Duodenal mucosa (tissue), 2 donors: ENCODE data around the gene UGT1A5.

Source experiments
- H3K27ac ChIP-seq: one replicate; pipeline ENCODE4 v1.7.0; 2013; ENCODE audit warnings: low read depth, low read length
- H3K27me3 ChIP-seq, 2 donors: one replicate each; pipeline ENCODE4 v1.7.0; 2013; ENCODE audit warnings: low read length in 2 of 2, control low read depth in 1 of 2; ENCODE audit not compliant: insufficient read depth in 2 of 2, control insufficient read depth in 1 of 2
- H3K36me3 ChIP-seq, 2 donors: one replicate each; pipeline ENCODE4 v1.7.0; 2013; ENCODE audit warnings: low read length in 2 of 2, control low read depth in 1 of 2; ENCODE audit not compliant: insufficient read depth in 2 of 2, control insufficient read depth in 1 of 2
- H3K4me1 ChIP-seq, 2 donors: one replicate each; pipeline ENCODE4 v1.7.0; 2013; ENCODE audit warnings: low read length in 2 of 2, control low read depth in 1 of 2; ENCODE audit not compliant: insufficient read depth in 2 of 2, control insufficient read depth in 1 of 2
- H3K4me3 ChIP-seq, 2 donors: one replicate each; pipeline ENCODE4 v1.7.0; 2013; ENCODE audit warnings: low read length in 2 of 2, low read depth in 1 of 2
- H3K9ac ChIP-seq, 2 donors: one replicate each; pipeline ENCODE4 v1.7.0; 2013; ENCODE audit warnings: low read length in 2 of 2, low read depth in 1 of 2
- H3K9me3 ChIP-seq, 2 donors: one replicate each; pipeline ENCODE4 v1.7.0; 2013; ENCODE audit warnings: low read length in 2 of 2, control low read depth in 1 of 2; ENCODE audit not compliant: control insufficient read depth in 1 of 2

The UGT1A5 gene

GRCh38 chr2:233795735-233796171 lies 83.0 kb downstream of the UGT1A5 start:
- H3K4me1 ChIP-seq = peaks cover 0 to 7% of the 10 kb centered on the region in 2 donors
- no peak overlapping the region for H3K27ac ChIP-seq
- H3K9ac ChIP-seq = no peak overlapping the region
- no peaks in the 10 kb centered on the region for H3K36me3 ChIP-seq
- H3K27me3 ChIP-seq = no peaks in the 10 kb centered on the region
- H3K9me3 ChIP-seq = no peaks in the 10 kb centered on the region
- H3K4me3 ChIP-seq = no peak overlapping the region

GRCh38 chr2:233796254-233796653 lies 83.5 kb downstream of the UGT1A5 start:
- Histone ChIP-seq H3K9me3 (no peaks in the 10 kb centered on the region), H3K4me3 (no peak overlapping the region), H3K9ac (no peak overlapping the region), H3K4me1 (peaks cover 0 to 7% of the 10 kb centered on the region in 2 donors), H3K27ac (no peak overlapping the region), H3K27me3 (no peaks in the 10 kb centered on the region), H3K36me3 (no peaks in the 10 kb centered on the region)

GRCh38 chr2:233798335-233799086 lies 85.8 kb downstream of the UGT1A5 start:
- Histone ChIP-seq H3K27ac (no peak overlapping the region), H3K9me3 (no peaks in the 10 kb centered on the region), H3K9ac (no peak overlapping the region), H3K36me3 (no peaks in the 10 kb centered on the region), H3K4me3 (no peak overlapping the region), H3K27me3 (no peaks in the 10 kb centered on the region), H3K4me1 (peaks cover 0 to 3% of the 10 kb centered on the region in 2 donors)

- H3K9ac ChIP-seq = no peak overlapping the region
- no peaks in the 10 kb centered on the region for H3K36me3 ChIP-seq
- no peak overlapping the region for H3K4me3 ChIP-seq
- no peaks in the 10 kb centered on the region for H3K9me3 ChIP-seq
- H3K27ac ChIP-seq = no peak overlapping the region
- no peaks in the 10 kb centered on the region for H3K4me1 ChIP-seq
- H3K27me3 ChIP-seq = no peaks in the 10 kb centered on the region
Observed at GRCh38 chr2:233799087-233799665, 86.5 kb downstream of the UGT1A5 start.

- H3K27me3 ChIP-seq = no peaks in the 10 kb centered on the region
Observed at GRCh38 chr2:233799716-233800115, 87.0 kb downstream of the UGT1A5 start.

GRCh38 chr2:233800208-233800607 lies 87.5 kb downstream of the UGT1A5 start:
- Histone ChIP-seq H3K27ac (no peak overlapping the region), H3K4me3 (no peak overlapping the region), H3K9ac (no peak overlapping the region), H3K36me3 (no peaks in the 10 kb centered on the region), H3K27me3 (no peaks in the 10 kb centered on the region), H3K9me3 (no peaks in the 10 kb centered on the region), H3K4me1 (no peaks in the 10 kb centered on the region)

More at GRCh38 chr2:233799716-233800115, 87.0 kb downstream of the UGT1A5 start:
- Histone ChIP-seq H3K36me3 (no peaks in the 10 kb centered on the region), H3K4me1 (no peaks in the 10 kb centered on the region), H3K9ac (no peak overlapping the region), H3K27ac (no peak overlapping the region), H3K9me3 (no peaks in the 10 kb centered on the region), H3K4me3 (no peak overlapping the region)

- Histone ChIP-seq H3K27me3 (no peaks in the 10 kb centered on the region), H3K27ac (no peak overlapping the region), H3K4me1 (no peaks in the 10 kb centered on the region), H3K4me3 (no peak overlapping the region), H3K9ac (no peak overlapping the region), H3K9me3 (no peaks in the 10 kb centered on the region), H3K36me3 (no peaks in the 10 kb centered on the region)
Observed at GRCh38 chr2:233801357-233802131, 88.8 kb downstream of the UGT1A5 start.

GRCh38 chr2:233802132-233802815 lies 89.6 kb downstream of the UGT1A5 start:
- Histone ChIP-seq H3K27ac (no peak overlapping the region), H3K9ac (no peak overlapping the region), H3K4me1 (no peaks in the 10 kb centered on the region), H3K9me3 (no peaks in the 10 kb centered on the region), H3K27me3 (no peaks in the 10 kb centered on the region), H3K4me3 (no peak overlapping the region), H3K36me3 (no peaks in the 10 kb centered on the region)

- no peaks in the 10 kb centered on the region for H3K36me3 ChIP-seq
- H3K9ac ChIP-seq = no peak overlapping the region
- no peaks in the 10 kb centered on the region for H3K9me3 ChIP-seq
- H3K27ac ChIP-seq = no peak overlapping the region
- H3K4me3 ChIP-seq = no peak overlapping the region
- H3K27me3 ChIP-seq = no peaks in the 10 kb centered on the region
- no peaks in the 10 kb centered on the region for H3K4me1 ChIP-seq
Observed at GRCh38 chr2:233803292-233803911, 90.7 kb downstream of the UGT1A5 start.
